HG03460 (cell line): Measurements from ENCODE around the gene BPHL.
"Not testable (repeated sequence)": the region's sequence is repeated elsewhere in the genome, so short reads cannot be mapped to it uniquely, and the experiment has no call there.

Experiments used
- ATAC-seq: cut with Tn5 transposase; IDR thresholded peaks from one replicate; pipeline ENCODE4 v1.9.1; 2021; ENCODE audit not compliant: unreplicated experiment

BPHL gene

GRCh38 chr6:3155416-3155815 lies 36.9 kb downstream of the BPHL start:
- not testable (repeated sequence) for ATAC-seq

DNA sequence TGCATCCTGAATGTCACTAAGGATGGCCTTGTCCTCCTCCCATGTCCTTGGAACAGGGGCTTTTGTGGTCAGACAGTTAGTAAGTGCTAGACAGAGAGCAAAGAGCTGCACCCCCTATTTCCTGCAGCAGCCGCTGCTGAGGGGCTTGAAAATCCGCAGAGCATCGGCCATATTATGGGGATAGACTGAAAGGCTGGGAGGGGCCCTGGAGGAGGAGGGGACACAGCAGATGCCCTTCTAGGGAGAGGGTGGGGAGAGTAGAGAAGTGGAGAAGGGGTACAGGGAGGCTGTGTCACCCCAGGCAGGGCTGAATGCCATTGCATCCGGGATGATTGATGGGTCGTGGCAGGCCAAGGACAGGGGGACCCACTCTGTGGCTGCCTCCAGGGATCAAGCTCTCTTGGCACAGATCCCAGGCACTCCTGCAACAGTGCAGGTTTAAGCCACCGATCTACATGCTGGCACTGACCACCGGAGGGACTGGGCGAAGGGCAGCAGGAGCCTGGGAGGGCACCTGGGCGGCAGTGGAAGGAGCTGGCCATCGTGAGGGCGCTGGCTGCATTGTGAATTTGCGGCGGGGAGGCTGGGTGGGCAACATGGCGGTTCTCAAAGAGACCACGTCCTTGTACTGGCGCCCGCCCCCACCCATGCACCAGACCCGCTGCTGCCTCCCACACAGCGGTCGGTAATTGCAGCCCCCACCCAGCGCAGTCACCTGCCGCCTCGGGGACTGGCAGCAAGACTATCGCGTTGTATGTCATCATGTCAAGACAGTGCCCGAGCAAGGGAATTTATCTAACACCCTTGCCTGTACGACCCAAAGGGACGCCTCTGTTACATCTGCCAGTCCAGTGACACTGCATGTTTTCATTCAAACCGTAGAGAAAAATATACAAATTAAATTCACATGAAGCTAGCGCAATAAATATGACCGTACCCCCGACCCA lies 37.9 kb downstream of the BPHL start:
- not testable (repeated sequence) for ATAC-seq

- ATAC-seq, result peak; percentile 71
Measured at GRCh38 chr6:3157131-3157933, 38.8 kb downstream of the BPHL start, which contains the start of gene TUBB2A. TUBB2A (minus strand) TSS chr6:3157544; CDS start chr6:3157463, 81 bp downstream.

DNA sequence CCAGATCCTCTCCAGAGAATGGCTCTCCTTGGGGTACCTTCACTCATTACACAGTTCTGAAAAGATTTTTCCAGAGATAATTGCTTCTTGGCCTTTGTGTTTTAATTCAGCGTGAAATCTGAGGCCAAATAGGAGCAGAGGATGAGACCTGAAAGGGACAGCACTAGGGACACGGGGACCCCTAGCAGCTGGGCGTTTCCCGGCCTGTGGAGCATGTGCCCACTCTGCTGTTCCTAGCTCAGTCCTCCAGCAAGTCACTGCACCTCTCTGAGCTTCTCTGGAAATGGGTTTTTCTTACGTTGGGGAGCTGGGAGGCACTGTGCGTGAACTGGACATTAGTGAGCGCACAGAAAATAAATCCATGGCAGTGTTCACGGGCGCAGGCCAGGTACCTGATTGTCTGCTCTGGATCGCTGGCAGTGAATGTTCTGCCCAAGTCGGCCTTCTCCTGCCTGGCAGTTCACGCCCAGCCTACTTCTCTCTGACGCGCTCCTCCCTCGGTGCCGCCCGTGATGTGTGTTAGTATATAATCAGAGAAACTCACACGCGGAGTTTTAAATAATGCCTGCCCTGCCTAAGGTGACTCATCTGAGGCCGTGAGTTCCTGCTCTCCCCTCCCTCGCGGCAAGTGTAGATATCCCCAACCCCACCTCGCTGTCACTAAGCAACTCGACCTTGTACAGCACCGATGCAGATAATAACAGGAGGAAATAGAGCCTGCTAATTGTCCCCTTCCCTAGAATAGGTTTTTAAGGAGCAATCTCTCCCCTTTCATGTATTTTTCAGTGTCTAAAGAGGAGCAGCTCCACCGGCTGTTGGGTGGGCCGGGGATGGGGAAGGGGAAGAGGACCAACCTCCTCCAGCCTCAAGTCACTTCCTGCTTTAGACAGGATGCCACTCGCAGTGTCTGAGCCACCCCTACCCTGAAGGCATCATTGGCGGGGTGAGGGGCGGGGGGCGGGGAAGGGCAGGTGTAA lies 41.6 kb downstream of the BPHL start:
- no peak for ATAC-seq

- no peak for ATAC-seq
Measured at GRCh38 chr6:3162067-3162497, 43.6 kb downstream of the BPHL start.

- peak; percentile 64 for ATAC-seq
Measured at GRCh38 chr6:3162565-3163247, 44.2 kb downstream of the BPHL start.

DNA sequence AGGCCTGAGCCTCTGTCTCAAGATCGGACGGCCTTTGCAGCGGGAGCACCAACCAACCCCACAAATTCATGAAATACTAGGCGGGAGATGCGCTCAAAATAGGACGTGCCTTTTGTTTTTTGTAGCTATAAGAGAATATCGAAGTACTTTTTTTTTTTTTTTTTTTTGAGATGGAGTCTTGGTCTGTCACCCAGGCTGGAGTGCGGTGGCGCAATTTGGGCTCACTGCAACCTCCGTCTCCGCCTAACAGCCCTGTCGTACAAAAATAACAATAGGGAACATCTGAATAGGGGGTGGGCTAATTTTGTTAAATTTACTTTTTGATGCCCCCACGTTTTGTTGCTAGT lies 44.7 kb downstream of the BPHL start:
- ATAC-seq, result peak; percentile 10

DNA sequence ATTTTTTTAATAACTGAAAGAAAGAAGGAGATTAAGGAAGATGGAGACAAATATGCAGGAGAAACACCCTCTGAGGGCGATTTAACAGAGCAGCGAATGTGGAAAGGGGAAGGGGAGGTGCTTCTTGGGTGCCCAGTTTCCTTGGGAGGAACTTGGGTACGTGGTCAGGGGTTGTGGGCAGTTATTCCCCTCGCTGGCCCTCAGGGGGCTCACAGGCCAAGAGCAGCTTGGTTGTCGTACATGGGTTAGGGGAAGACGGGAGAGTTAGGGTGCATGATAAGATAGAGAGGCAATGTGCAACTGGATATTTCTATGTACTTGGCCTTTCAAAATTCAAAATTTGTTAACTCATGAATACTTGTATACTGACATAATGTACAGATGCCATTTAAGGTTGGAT lies 45.9 kb downstream of the BPHL start:
- ATAC-seq, result no peak

DNA sequence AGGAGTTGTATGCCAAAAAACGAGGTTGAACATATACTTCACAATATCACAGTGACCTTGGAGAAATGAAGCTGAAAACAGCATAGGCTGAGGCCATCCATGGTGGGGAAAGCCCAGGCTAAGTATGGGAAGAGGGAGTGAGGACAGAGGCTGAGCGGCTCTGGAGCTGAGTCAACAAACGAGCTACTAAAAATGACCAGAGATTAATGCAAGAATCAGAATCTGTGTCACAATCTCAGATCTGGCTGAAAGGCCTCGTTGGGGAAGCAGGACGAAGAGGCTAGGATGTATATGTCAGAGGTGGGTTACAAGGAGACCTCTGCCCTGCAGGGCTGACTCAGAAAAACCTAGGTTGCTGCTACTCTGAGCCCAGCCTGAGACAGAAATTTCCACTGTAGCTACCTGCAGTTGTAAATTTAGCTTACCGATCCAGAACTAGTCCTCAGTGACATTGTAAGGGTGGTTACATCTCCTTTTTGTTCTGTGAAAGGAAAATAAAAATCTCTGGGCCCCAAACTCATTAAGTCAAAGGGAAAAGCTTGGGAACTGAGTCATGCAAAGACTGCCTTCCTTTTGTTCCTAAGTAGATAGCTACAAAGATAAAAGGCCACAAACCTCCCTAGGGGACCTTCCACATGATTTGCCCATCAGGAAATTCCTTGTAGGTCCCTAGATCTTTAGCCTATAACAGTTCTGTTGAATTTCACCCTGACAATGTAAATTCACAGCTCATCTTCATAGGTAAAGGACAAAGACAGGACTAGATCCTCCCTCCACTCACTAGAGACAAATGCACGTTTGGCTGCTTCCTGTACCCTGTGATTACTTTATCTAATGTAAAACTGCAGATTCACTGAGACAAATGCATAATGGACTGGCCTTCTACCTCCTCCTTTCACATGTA lies 47.4 kb downstream of the BPHL start:
- no peak for ATAC-seq

- ATAC-seq, result not testable (repeated sequence)
Measured at GRCh38 chr6:3166535-3167225, 48.2 kb downstream of the BPHL start.

- not testable (repeated sequence) for ATAC-seq
Measured at GRCh38 chr6:3168046-3168445, 49.5 kb downstream of the BPHL start.

DNA sequence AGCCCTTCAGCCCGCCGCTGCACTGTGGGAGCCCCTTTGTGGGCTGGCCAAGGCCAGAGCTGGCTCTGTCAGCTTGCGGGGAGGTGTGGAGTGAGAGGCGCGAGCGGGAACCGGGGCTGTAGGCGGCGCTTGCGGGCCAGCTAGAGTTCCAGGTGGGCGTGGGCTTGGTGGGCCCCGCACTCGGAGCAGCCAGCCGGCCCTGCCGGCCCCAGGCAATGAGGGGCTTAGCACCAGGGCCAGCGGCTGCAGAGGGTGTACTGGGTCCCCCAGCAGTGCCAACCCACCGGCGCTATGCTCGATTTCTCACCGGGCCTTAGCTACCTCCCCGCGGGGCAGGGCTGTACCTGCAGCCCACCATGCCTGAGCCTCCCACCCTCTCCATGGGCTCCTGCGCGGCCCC lies 52.2 kb downstream of the BPHL start:
- not testable (repeated sequence) for ATAC-seq

- ATAC-seq, result not testable (repeated sequence)
Measured at GRCh38 chr6:3171313-3172175, 53.0 kb downstream of the BPHL start.

DNA sequence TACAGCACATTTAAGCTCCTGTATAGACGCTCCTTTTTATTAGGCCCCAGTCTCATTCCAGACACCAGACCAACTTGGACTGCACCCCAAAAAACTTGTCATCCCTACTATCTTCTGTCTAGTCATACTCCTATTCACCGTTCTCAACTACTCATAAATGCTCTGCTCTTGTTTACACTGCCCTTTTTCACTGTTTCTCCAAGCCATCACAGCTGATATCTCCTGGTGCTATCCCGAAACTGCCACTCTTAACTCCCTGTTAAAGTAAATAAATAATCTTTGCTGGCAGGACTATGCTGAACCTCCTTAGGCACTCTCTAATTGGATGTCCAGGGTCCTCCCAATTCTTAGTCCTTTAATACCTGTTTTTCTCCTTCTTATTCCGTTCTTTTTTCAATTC lies 54.3 kb downstream of the BPHL start:
- ATAC-seq, result not testable (repeated sequence)

GRCh38 chr6:3173636-3174089 lies 55.2 kb downstream of the BPHL start:
- ATAC-seq, result not testable (repeated sequence)

- ATAC-seq, result no peak
Measured at GRCh38 chr6:3175715-3176402, 57.3 kb downstream of the BPHL start.
